HepG2 (cell line): Measurements from ENCODE around the gene ARG2. TPM values are rescaled to one million over a fixed set of nuclear protein-coding genes. Genes with fewer than 3 reads are reported as not detected.

Experiments
- ATAC-seq: fragments of 200-7000 bp; cut with Tn5 transposase; 3 replicates; pipeline ENCODE4 v1.9.1; 2020; ENCODE audit warnings: mild to moderate bottlenecking, moderate library complexity
- BruUV-seq: library from RNA; stranded (reverse); fragments of 400-500 nt; replicated peaks from 2 replicates; lab custom pipeline; 2021; lab: Mats Ljungman, UMichigan
- CTCF ChIA-PET: fragments of 300-600 bp; formaldehyde crosslinking; extraction: SDS; loops from one replicate; lab custom pipeline; 2021; ENCODE audit warnings: low total read pairs, inconsistent platforms, low intra/inter-chr PET ratio; lab: Yijun Ruan, JAX
- POLR2A ChIA-PET: fragments of 350-600 bp; sonication (Branson Sonifier 250); formaldehyde crosslinking; loops from one replicate; lab custom pipeline; 2020; ENCODE audit warnings: antibody characterized with exemption, inconsistent platforms; lab: Yijun Ruan, JAX
- DNase-seq: peaks from one replicate; pipeline ENCODE4 v3.0.0-alpha.2; 2015; ENCODE audit warnings: low spot score
- FAIRE-seq: peaks from 3 replicates; lab custom pipeline; 2011; peaks lifted over from hg19 to GRCh38; lab: Jason Lieb, UNC
- H2AFZ ChIP-seq: one replicate; pipeline ENCODE4 v1.6.1; 2011; ENCODE audit warnings: low read length, inconsistent platforms
- H3K27ac ChIP-seq: fragments of 300-600 bp; 3 replicates; pipeline ENCODE4 v1.8.0; 2011; ENCODE audit warnings: mixed run types, mild to moderate bottlenecking, mixed read lengths, low read length, inconsistent platforms; ENCODE audit not compliant: insufficient read depth; ENCODE audit errors: extremely low read length
- H3K27me3 ChIP-seq, 2 experiments: fragments of 200-600 bp in 1 of 2; 2 replicates in 1 of 2; 3 replicates in 1 of 2; pipeline versions ENCODE4 v1.6.0 to v1.8.0; 2011; ENCODE audit warnings: low read length in 2 of 2, mild to moderate bottlenecking in 2 of 2, moderate library complexity in 2 of 2, inconsistent platforms in 1 of 2; ENCODE audit not compliant: insufficient read depth in 2 of 2, control insufficient read depth in 1 of 2
- H3K36me3 ChIP-seq, 2 experiments: fragments of 200-600 bp in 1 of 2; replicated peaks in 1 of 2; 2 replicates in 1 of 2; 3 replicates in 1 of 2; pipeline versions ENCODE4 v1.5.1 to v1.8.0; 2011; ENCODE audit warnings: low read length in 2 of 2, inconsistent platforms in 1 of 2; ENCODE audit not compliant: insufficient read depth in 2 of 2, control insufficient read depth in 1 of 2
- H3K4me1 ChIP-seq: 2 replicates; pipeline ENCODE4 v1.5.1; 2012; ENCODE audit warnings: low read length, inconsistent platforms; ENCODE audit not compliant: insufficient read depth
- H3K4me2 ChIP-seq: 2 replicates; pipeline ENCODE4 v1.6.0; 2011; ENCODE audit warnings: low read depth, low read length, inconsistent platforms
- H3K4me3 ChIP-seq, 3 experiments: fragments of 200-600 bp in 1 of 3; sonication (generic), shearing (Covaris generic) in 1 of 3; replicated peaks in 1 of 3; 2 replicates each; pipeline ENCODE4 v1.5.1; 2011 to 2016; ENCODE audit warnings: low read length in 3 of 3, inconsistent platforms in 2 of 3, low read depth in 2 of 3, mild to moderate bottlenecking in 2 of 3, control low read depth in 1 of 3, mixed read lengths in 1 of 3; ENCODE audit not compliant: insufficient read depth in 1 of 3
- H3K79me2 ChIP-seq: one replicate; pipeline ENCODE4 v1.6.1; 2011; ENCODE audit warnings: low read length, inconsistent platforms; ENCODE audit not compliant: insufficient read depth
- H3K9ac ChIP-seq: 2 replicates; pipeline ENCODE4 v1.6.0; 2011; ENCODE audit warnings: mild to moderate bottlenecking, low read depth, low read length, inconsistent platforms; ENCODE audit not compliant: insufficient read depth
- H3K9me3 ChIP-seq: 2 replicates; pipeline ENCODE4 v1.5.1; 2012; ENCODE audit warnings: mild to moderate bottlenecking, low read length
- H4K20me1 ChIP-seq: 2 replicates; pipeline ENCODE4 v1.6.0; 2011; ENCODE audit warnings: inconsistent platforms, mild to moderate bottlenecking, low read length, moderate library complexity; ENCODE audit not compliant: insufficient read depth
- BCL3 ChIP-seq: sonication (generic); formaldehyde crosslinking; IDR thresholded peaks from 2 replicates; pipeline ENCODE4 v1.5.1; 2020; ENCODE audit warnings: mild to moderate bottlenecking, missing genetic modification reagents, moderate library complexity
- CSRNP1 ChIP-seq: sonication (generic); formaldehyde crosslinking; IDR thresholded peaks from 2 replicates; pipeline ENCODE4 v1.8.1; 2023; ENCODE audit warnings: mild to moderate bottlenecking, missing genetic modification reagents
- GPN1 ChIP-seq: sonication (generic); formaldehyde crosslinking; IDR thresholded peaks from 2 replicates; pipeline ENCODE4 v1.5.1; 2020; ENCODE audit warnings: missing genetic modification reagents, borderline replicate concordance
- GTF3A ChIP-seq: sonication (generic); formaldehyde crosslinking; conservative IDR thresholded peaks from 2 replicates; pipeline ENCODE4 v1.4.0; 2020; ENCODE audit warnings: mild to moderate bottlenecking, missing genetic modification reagents
- PAX8 ChIP-seq: sonication (generic); formaldehyde crosslinking; IDR thresholded peaks from 2 replicates; pipeline ENCODE4 v1.8.0; 2022; ENCODE audit warnings: mild to moderate bottlenecking, missing genetic modification reagents, borderline replicate concordance
- SP5 ChIP-seq: IDR thresholded peaks from 2 replicates; pipeline ENCODE4 v1.6.1; 2016; ENCODE audit warnings: low read depth, borderline replicate concordance
- STAT6 ChIP-seq: sonication (generic); formaldehyde crosslinking; IDR thresholded peaks from 2 replicates; pipeline ENCODE4 v1.4.0; 2020; ENCODE audit warnings: missing genetic modification reagents, mild to moderate bottlenecking, borderline replicate concordance
- THAP9 ChIP-seq: sonication (generic); formaldehyde crosslinking; IDR thresholded peaks from 2 replicates; pipeline ENCODE4; 2020; ENCODE audit warnings: missing genetic modification reagents, mild to moderate bottlenecking, borderline replicate concordance
- ZNF3 ChIP-seq: IDR thresholded peaks from 2 replicates; pipeline ENCODE4 v1.7.0; 2017; ENCODE audit warnings: inconsistent platforms
- ZNF451 ChIP-seq: sonication (generic); formaldehyde crosslinking; IDR thresholded peaks from 2 replicates; pipeline ENCODE4 v1.5.0; 2020; ENCODE audit warnings: mild to moderate bottlenecking, missing genetic modification reagents
- ZNF550 ChIP-seq: sonication (generic); formaldehyde crosslinking; IDR thresholded peaks from 2 replicates; pipeline ENCODE4 v1.4.0; 2020; ENCODE audit warnings: mild to moderate bottlenecking, missing genetic modification reagents, borderline replicate concordance
- WGBS: methylation state at CpG from one replicate; pipeline ENCODE4 v1.1.6; 2017; ENCODE audit warnings: low lambda C conversion rate; 5-methylcytosine and 5-hydroxymethylcytosine counted together
- in situ Hi-C: cut with HindIII; loops from 2 replicates; pipeline ENCODE4 v1.10.0; 2017; ENCODE audit warnings: low pct_unique_long_range_greater_than_20kb; ENCODE audit not compliant: extremely low pct_ligation_motif_present
- intact Hi-C: fragments of 100-400 bp; cut with micrococcal nuclease; formaldehyde crosslinking; loops from one replicate; pipeline ENCODE4 v1.10.0; 2022; ENCODE audit not compliant: unreplicated experiment
- polyA plus RNA-seq, 8 experiments: library from polyadenylated mRNA; depleted of rRNA in 3 of 8; stranded (reverse) in 7 of 8; unstranded in 1 of 8; fragments of >200 nt; fragmentation: Illumina TruSeq in 4 of 8; extraction: Trizol in 4 of 8; gene quantifications; 2 replicates each; pipeline versions ENCODE4 v1.2.1 to v1.2.3, GENCODE V29; 2011 to 2016; ENCODE audit warnings: low read depth in 4 of 8, missing spikeins in 1 of 8, mixed read lengths in 1 of 8; ENCODE audit not compliant: insufficient read depth in 1 of 8
- total RNA-seq, 5 experiments: library from RNA; depleted of rRNA; stranded (reverse); fragments of >200 nt; fragmentation: Illumina TruSeq; extraction: Trizol; gene quantifications; 2 replicates each; pipeline ENCODE4 v1.2.3, GENCODE V29; 2016; ENCODE audit warnings: low read depth in 1 of 5

The ARG2 gene
- total and polyA plus RNA-seq, 2 of the 13 experiments (the other 11 are each of a cell fraction or from before 2014, with no cell fraction given), result 37.5 to 73.6 TPM

- peak; percentile 83; the same call in 1 of the 2 replicates for TF ChIP-seq BCL3 (CRISPR knock-in tag)
- peak; percentile 69; the same call in 1 of the 2 replicates for TF ChIP-seq SP5 (CRISPR knock-in tag)
- no peak; the same call in 1 of the 2 replicates for TF ChIP-seq ZNF451 (CRISPR knock-in tag)
- no peak for TF ChIP-seq GPN1 (CRISPR knock-in tag)
Observed at GRCh38 chr14:67674480-67675218, 54.9 kb downstream of the ARG2 start, which contains the start of gene VTI1B (continued).

- peak overlapping the region; percentile 89 to 100 (median 95) for H3K4me3 ChIP-seq
- H3K27me3 ChIP-seq, result no peaks in the 10 kb centered on the region; a peak in 1 of 5 replicates
- peaks cover 33% of the 10 kb centered on the region for H3K79me2 ChIP-seq
- CTCF ChIA-PET, result interaction anchor here (1.8 kb wide), 1 partner anchor 29 kb away, joined by 7 read pairs; no protein-coding TSS in a partner anchor
- peaks cover 4% of the 10 kb centered on the region; the same call in 1 of the 2 replicates for H4K20me1 ChIP-seq
- DNase-seq, result no peak
- TSS peak; percentile 83 for BruUV-seq
- H3K4me2 ChIP-seq, result peak overlapping the region; percentile 90
- 44% methylated on average over 16 of the region's 16 CpGs for WGBS
- ATAC-seq, result no peak
- peaks cover 10 to 30% of the 10 kb centered on the region in 2 experiments for H3K36me3 ChIP-seq
- H3K27ac ChIP-seq, result peak overlapping the region; percentile 98
- intact Hi-C loops, result loop anchor here (2.0 kb wide), 1 partner anchor 30 kb away; no protein-coding TSS in a partner anchor
- POLR2A ChIA-PET, result interaction anchor here (0.8 to 2.0 kb wide), 5 partner anchors 12 to 75 kb away, joined by 3 to 13 read pairs (median 4); partner anchors contain the start of genes PIGH and RDH11
- no peaks in the 10 kb centered on the region for H3K9me3 ChIP-seq
- H2AFZ ChIP-seq, result no peak overlapping the region
- peaks cover 20% of the 10 kb centered on the region for H3K4me1 ChIP-seq
- in situ Hi-C loops, result no loop called here
- FAIRE-seq, result no peak
- peak overlapping the region; percentile 99 for H3K9ac ChIP-seq
- TF ChIP-seq THAP9 (CRISPR knock-in tag) (peak; percentile 7; the same call in 1 of the 2 replicates), GTF3A (no peak), ZNF550 (0 out of 2 replicates have a peak, but pooled peaks have one; percentile 22), PAX8 (CRISPR knock-in tag) (no peak), CSRNP1 (peak; percentile 27; the same call in 1 of the 2 replicates), ZNF3 (CRISPR knock-in tag) (no peak), STAT6 (CRISPR knock-in tag) (0 out of 2 replicates have a peak, but pooled peaks have one; percentile 17)
Observed at GRCh38 chr14:67675219-67675582, 55.5 kb downstream of the ARG2 start.
